GM18867 (cell line): Measurements from ENCODE around the gene SLC8A1.
A peak's percentile ranks its signal among the peaks of the same experiment; 100 is the strongest.

Experiments used
- ATAC-seq: cut with Tn5 transposase; IDR thresholded peaks from one replicate; pipeline ENCODE4 v1.9.1; 2021; ENCODE audit warnings: mild to moderate bottlenecking, moderate library complexity; ENCODE audit not compliant: unreplicated experiment

The SLC8A1 gene

DNA sequence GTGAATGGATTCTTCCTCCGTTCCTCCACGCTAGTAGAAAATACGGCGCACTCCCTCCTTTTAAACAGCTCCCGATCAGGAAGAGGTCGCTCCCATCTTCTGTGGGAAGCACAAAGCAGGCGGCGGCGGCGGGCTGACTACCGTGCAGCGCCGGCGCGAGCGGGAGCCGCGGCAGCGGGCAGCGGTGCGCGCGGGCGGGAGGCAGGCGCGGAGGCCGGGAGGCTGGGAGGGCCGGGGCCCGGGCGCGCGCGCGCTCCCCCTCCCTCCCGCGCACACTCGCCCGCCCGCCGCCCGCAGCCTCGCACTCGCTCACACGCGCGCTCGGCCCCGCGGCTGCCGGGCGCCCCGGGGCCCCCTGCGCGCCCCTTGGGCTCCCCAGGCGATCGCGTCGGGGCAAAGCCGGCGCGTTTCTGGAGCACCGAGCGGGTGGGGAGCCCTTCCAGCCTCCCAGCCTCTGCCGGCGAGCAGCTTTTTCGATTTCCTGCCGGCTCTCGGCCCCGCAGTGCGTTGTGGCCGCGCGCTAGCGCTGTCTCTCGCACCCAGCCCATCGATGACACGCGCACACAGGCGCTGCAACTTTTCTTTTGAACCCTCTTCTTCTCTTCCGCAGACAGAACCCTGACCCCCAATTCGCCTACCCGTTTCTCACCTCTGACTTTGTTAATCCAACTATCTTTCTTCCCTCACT, at the start of gene SLC8A1:
TSS of gene SLC8A1 (minus strand) at position 173 of the 688 bp plus-strand sequence.
- peak; percentile 48 for ATAC-seq

DNA sequence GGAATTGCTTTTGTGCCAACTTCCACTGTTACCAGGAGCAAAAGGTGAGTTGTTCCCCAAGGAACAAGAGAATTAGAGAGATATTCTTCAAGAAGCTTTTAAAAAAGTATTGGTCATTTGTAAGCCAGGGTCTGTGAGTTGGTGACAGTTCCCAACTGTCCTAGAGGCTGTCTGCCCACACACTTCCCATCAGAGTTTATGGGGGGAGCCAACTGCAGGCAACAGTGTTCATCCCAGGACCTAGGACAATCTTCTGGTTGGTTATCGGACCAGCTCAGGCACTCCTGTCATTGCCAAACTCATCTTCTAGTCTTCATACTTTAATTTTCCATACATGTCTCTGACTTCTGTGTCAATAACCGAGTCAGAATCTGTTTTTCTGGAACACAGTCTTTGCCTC, 47.5 kb upstream of the SLC8A1 start:
- no peak for ATAC-seq

DNA sequence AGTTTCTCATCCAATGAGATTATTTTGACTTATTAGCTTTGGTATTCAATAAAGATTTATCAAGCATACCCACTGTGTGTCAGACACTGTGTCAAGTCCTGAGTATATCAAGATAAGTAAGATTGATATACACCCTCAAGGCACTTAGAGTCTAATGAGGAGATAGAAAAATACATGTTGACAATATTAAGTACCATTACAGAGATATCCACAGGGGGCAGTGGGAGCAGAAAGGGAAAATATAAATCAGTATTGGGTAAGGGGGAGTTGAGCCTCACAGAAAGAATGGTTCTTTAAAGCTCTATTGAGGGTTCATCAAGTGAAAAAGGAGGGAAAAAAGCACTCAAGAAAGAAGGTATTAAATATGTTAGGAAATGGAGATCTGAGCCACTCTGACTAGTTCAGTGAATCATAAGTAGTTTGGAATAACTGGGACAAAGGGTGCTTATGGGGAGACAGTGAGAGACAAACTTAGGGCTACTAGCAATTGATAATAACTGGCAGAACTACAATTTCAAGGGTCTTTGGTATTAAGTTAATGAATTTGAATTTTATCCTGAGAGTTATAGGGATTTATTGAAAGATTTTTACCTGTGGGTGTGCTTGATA, 45.5 kb upstream of the SLC8A1 start:
- no peak for ATAC-seq

DNA sequence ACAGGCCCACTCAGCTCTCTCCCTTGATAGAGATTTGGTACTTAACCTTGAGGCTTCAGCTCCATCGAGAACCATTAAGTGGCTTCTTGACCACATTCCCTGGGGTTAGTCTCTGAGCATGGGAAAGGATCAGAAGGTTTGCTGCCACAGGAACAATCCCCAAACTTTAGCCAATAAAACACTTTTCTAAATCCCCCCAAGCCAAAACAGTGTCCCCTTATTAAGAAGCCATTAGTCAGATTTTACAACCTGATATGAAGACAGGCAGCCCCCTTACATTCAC, 37.7 kb upstream of the SLC8A1 start:
- no peak for ATAC-seq

DNA sequence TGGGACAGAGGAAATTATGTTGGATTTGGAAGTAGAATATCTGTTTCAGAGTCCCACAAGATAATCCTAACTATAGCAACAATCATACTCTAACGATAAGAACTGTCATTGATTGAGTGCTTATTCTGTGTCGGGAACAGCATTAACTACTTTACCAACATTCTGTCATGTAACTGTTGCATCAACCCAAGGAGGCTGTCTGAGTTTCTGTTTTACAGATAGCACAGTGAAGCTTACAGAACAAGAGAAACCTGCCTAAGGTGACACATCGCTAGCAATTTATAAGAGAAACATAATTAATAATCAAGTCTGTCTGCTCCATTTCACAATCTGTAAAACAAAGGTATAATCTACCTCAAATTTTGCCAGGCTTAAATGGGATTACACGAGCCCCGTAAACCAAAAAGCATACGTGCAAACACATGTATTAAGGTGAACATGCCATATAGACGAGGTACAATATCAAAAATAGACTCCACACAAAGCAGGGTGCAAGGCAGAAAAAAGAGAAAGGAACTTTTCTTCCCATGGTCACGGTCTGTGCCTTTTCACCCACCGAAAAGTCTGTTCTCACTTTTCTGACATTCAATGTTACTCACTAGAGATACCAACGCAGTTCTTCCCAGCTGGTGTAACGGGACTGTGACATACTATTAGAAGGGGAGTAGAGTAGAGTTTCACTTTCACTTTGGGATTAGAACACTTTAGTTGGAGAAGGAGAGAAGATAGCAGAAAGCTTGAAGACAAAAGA, 37.2 kb upstream of the SLC8A1 start:
- peak; percentile 47 for ATAC-seq

DNA sequence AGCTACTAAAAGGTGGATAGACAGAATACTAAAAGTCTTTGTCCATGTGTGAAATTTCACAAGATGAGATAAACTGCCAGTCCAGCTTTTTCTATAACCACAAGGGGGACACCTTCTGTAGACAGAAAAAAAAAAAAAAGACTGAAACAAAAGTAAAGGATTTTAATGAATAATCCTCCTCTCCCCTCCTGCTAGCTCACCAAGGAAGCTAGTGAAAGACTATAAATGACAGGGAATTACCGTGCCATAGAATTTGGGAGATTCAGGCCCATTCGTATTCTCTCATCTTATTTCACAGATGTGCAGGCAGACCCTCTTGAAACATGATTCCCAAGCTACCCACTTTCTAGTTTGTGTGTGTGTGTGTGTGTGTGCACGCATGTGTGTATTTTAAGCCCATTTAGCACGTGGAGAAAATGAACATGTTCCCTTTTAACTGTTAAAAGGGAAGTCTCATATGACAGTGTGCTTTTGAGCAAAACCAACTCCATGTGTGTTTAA, 36.3 kb upstream of the SLC8A1 start:
- no peak for ATAC-seq

DNA sequence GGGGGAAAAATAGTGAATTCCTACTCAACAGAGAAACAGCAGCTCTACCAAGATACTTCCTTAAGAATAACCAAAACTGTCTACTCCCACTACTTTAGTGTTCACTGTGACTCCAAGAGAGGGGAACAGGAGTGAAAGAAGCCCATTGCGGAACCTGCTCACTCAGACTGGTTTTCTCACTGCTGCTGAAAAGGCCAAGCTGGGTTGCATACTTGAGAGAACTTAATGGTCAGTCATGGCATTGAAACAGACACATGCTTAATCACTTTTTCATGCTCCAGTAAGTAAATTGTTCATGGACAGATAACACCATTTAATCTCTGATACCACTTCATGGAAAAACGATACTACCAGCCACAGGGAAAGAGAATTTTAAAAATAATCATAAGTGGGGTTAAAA, 35.7 kb upstream of the SLC8A1 start:
- no peak for ATAC-seq

DNA sequence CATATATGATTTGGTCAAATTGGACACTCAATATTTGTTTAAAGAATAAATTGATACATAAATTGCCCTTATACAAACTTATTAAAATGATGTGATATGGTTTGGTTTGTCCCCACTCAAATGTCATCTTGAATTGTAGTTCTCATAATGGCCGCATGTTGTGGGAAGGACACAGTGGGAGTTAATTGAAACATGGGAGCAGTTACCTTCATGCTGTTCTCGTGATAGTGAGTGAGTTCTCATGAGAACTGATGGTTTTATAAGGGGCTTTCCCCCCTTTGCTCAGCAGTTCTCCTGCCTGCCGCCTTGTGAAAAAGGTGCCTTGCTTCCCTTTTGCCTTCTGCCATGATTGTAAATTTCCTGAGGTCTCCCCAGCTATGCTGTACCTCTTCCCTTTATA, 34.0 kb upstream of the SLC8A1 start:
- ATAC-seq, result no peak

DNA sequence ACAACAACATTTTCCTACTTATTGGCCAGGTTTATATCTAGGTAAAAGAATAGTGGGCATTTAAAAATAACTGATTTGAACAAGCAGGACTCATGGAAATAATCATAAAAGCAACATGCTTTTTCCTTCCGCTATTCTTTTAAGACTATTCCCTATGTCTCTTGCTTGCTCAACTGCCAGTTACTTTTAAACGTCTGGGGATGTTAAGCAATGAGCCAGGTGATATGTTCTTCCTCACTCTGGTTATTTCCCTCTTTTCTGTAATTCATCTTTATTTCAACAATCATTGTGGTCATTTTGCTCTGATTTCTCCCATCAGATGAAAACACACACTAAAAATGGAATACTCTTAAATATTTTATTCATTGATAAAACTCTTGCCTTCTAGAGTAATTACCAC, 33.4 kb upstream of the SLC8A1 start:
- ATAC-seq, result no peak

DNA sequence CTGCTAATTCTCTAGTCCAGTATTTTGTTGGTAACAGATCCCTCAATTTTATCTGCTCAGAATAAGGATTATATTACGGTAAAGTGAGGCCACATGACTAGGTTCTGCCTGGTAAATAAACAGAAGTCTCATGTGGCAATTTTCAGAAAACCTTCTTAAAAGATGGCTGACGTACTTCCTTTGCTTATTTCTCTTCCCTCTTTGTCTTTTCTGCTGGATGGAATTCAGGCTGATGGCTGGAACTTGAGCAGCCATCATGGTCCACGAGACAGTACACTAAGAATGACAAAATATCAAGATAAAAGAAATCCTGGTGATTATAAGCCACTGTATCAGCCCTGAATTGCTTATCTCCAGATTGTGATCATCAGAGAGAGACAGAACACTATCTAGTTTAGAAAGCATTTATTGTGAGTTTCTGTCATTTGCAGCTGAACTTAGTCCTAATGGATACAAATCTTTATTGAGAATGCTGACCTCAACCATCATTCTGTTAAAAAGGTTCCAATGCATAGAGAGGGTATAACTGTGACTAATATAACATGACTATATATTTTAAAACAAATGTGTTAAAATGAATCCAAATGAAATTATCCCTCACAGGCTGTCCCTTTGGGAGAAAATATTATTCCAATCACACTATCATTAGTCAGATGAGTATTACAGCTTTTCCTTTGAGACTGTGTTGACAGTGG, 31.8 kb upstream of the SLC8A1 start:
- no peak for ATAC-seq

DNA sequence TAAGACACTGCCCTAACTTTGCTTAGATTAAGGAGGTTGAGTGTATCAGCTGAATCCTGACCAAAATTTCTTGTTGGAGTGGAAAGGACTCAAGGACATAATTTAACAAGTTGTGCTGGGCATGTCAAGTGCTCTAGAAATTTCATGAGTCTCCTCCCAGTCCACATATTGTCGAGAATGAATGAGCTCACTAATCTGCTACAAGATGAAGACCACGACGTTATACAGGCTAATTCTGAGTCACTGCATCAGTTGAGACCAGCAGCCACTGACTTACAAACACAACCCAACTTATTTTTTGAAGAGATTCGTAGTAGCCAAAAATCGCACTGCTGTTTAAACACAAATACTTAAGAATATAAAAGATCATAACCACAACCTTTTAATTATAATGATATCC, 28.7 kb upstream of the SLC8A1 start:
- no peak for ATAC-seq

DNA sequence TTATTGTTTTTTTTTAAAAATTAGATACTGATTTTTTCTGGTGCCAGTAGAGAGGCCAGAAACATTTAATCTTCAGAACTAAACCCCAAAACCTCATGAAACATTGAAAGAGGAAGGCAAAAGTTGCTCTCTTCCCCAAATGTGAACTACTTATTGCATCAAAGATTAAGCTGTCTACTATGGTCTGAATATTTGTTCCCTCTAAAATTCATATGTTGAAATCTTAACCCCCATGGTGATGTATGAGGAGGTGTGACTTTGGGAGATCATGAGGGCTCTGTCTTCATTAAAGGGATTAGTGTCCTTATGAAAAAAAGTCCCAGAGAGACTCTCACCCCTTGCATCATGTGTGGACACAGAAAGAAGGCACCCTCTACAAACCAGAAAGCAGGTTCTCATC, 28.2 kb upstream of the SLC8A1 start:
- no peak for ATAC-seq

DNA sequence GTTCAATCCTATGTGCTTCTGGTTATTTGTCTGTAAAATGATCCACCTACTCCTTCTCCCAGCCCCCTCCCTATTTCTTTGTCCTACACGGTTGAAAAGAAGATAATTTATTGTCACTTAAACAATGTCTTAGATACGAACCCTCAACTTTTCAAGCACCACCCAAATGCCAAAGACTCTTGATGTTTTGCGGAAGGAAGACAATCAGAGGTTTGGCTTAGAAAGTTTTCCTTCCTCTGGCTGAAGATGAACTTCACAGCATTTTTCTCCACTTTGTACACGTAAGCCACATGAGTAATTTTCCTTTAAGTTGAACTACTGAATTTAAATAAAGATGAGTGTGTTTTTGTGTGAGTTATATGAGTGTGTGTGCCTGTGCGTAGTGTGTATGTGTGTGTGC, 25.5 kb upstream of the SLC8A1 start:
- ATAC-seq, result no peak

DNA sequence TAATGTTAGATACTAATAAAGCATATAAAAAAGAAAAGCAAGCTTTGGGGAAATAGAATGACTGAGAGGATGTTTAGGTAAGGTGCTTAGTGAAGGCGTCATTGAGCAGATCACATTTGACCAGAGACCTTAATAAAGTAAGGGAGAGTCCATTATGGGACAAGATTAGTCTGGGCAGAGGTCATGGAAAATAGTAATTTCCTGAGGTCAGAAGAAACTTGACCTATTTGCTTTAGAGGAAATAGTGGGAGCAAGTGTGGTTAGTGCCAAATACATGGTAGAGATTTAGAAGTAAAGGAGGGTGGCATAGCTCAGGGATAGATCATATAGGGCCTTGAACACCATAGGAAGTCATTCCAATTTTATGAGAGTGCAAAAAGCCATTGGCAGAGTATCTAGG, 24.5 kb upstream of the SLC8A1 start:
- no peak for ATAC-seq

DNA sequence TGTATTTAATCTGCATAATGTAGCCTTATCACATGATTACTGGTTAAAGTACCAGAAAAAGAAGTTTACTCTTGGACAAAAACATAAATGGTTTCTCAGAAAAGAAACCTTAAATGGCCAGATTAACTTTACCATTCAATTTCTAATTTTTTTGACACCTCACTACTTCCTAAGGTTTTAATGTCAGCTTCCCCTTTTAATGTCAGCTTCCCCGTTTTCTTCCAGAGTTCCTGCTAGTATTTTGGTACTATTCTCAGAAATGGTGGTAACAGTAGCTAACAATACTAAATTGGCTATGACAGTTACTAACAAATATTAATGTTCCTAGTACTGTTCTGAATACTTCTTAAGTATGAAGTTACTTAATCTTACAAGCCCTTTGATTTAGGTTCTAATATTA, 22.4 kb upstream of the SLC8A1 start:
- ATAC-seq, result no peak

DNA sequence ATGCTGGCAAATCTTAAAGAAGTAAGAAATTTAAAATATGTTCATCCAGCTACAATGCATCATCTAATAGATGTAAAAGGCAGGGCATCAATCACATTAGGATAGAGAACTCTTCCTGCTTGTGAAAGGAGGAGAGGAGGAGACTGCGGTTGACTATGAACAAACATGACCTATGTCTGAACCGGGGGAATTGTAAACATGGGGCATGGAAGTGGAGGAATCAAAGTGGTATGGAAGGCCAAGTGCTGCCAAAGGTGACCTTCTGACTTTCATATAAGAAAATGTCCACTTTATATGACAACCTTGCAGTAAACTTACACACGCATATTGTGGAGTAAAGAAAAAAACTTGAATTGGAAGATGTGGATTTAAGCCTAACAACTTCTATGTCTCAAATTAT, 20.0 kb upstream of the SLC8A1 start:
- no peak for ATAC-seq

DNA sequence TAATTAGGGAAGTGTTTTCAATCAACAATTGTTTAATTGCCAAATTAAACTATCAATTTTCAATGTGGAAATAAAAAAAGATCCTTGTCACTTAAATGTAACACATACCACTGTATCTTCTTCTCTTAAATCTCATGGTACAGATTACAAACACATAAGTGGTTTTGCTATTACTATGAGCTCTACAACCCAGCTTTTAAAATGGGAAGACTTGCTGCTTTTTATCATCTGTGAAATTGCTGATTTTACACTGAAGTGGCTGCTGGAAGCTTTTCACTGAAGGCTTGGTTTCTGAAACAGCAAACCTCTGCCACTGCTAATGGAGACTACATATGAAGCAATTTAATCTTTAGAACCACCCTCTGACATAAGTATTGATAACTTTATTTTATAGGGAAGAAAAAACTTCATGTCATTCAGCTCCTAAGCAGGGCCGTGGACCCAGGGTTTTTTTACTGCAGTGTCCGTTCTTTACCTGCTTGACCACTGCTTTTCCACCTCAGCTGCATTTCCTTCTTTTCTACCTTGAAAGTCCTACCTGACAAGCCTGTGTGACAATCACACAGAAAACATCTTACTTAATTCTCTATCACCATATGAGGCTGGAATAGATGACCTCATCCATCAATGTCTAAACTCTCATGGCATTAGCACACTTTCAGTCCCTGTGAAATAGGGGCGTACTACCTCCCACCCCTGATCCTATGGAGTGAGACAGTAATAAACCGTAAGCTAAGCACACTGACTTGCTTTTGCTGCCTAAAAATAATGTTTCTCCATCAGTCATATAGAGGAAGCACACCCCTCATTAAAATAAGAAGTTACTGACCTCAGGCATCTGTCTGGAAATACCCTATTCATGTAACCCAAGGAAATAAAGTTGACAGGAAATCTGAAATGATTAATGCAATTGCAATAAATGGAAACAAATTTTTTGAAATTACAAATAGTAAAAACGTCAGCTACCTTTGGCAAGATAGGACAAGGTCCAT, 19.2 kb upstream of the SLC8A1 start:
- ATAC-seq, result no peak

DNA sequence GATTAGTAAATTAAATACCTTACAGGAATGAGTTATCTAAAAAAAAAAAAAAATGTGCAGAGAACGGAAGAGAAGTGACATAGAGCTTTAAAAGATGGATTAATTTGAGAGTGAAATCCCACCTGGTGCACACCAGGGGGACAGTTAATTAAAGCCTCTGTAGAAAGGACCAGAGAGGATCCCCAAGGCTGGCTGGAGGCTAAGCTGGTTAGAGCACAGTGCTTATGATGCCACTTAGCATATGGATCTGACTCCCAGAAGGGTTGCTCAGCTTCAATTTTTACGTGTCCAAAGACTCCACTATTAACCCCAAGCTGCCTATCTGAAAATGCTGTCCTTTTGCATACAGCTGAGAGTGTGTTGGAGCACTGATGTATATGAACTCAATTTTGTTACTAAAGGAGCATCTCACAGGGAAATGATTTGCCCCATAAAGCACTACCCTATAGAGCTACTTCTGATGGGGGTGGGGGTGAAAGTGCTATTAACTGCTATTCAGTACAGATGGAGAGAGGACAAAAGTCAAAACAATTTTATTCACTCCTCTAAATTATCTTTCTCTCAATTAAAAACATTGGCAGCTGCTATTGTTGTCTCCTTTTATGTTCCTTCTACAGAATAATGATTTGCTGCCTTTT, 15.2 kb upstream of the SLC8A1 start:
- no peak for ATAC-seq

DNA sequence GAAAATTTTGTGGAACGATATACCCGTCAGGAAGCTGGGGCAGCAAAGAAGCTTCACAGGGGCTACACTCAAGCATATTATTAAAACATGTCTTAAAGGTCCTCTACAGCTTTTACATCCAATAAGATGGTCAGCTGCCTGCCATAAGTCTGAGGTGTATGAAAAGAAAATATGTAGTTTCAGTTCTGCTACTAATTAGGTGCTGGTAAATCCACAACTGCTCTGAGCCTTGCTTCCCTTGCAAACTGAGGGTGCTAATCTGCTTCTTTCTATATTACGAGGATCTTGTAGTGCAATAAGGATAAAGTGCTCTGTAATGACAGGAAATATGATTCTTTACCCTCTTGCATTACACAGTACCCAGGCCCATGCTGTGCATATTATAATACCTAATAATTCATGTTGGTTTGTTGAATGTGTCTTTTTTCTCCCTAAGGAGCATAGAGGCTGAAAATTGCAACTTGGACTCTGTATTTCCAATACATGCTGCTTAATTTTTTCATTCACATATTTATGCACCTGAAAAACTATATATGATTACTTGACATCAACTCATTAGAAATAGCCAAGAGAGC, 14.5 kb upstream of the SLC8A1 start:
- ATAC-seq, result no peak

DNA sequence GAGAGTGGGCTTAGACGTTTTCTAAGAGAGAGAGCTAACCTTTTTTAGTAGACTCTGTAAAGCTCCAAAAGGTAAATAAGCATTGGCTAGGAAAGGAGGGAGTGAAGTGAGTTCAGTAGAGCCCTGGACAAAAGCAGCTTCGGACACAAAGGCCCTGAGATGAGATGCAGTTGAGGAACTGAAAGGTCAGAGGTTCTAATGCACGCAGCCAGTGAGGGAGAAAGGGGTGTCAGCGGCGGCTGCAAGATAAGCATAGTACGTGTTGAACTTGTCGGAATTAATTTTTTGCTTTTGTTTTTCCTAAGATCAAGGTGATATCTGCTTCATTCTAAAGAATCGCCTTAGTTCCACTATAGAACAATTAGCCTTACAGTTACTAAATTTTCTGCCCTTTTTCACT, 11.2 kb upstream of the SLC8A1 start:
- ATAC-seq, result no peak
